ENCODE data around the gene SLC19A2. TPM values are rescaled to one million over a fixed set of nuclear protein-coding genes. Genes with fewer than 3 reads are reported as not detected.

Gene SLC19A2
- total and polyA plus RNA-seq, 2 of the 13 experiments (the other 11 are each of a cell fraction or from before 2014, with no cell fraction given) = 30.4 to 56.0 TPM

DNA sequence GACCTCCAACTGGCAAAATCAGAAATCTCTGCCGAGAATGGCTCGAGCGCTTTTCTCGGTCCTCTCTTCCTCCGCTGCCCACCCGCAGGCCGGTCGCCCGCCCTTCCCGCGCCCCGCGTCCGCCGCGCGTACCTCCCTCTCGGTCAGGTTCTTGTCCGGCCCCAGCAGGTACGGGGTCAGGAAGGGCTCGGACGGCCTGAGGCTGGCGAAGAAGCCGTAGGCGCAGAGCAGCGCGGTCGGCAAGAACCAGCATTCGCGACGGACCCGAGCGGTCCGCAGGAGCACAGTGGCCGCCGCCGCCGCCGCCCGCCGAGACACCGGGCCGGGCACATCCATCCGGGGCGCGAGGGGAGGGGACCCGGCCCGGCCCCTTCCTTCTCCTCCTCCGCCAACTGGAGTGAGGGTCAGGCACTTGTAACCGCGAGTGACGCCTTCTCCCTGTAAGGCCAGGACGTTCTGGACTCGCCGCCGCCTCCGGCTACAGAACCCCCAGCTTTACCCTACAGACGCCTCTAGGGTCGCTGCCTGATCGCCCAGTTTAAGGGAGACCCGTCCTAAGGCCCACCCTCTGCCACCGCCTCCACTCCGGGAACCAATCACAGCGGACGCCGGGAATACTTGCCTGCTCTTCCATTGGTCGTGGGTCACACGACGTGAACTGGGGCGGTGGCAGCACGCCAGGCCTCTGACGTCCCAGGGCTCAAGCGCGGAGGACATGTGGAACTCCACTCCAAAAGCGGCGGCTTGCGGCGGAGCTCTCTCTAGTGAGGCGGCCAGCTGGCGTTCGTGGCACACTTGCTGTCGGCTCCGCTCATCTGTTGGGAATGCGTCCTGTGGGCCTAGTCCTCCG, at the start of gene SLC19A2 (continued):
- TF ChIP-seq JUN (CRISPR knock-in tag; IDR thresholded peaks at IDR 0.05) (0 out of 2 replicates have a peak, but pooled peaks have one; percentile 39), FOXP4 (CRISPR knock-in tag; IDR thresholded peaks at IDR 0.05) (peak; percentile 69; the same call in 1 of the 2 replicates), ZMYM2 (CRISPR knock-in tag; IDR thresholded peaks at IDR 0.05) (no peak), ZNF468 (CRISPR knock-in tag; IDR thresholded peaks at IDR 0.05) (no peak), ZNF776 (CRISPR knock-in tag; IDR thresholded peaks at IDR 0.05) (peak; percentile 57), FOXO1 (CRISPR knock-in tag; IDR thresholded peaks at IDR 0.05) (0 out of 2 replicates have a peak, but pooled peaks have one; percentile 46), TFDP1 (CRISPR knock-in tag; IDR thresholded peaks at IDR 0.05; ENCODE audit: borderline replicate concordance) (peak; percentile 61; the same call in 1 of the 2 replicates), ZNF414 (CRISPR knock-in tag; IDR thresholded peaks at IDR 0.05) (no peak), RXRB (CRISPR knock-in tag; IDR thresholded peaks at IDR 0.05; ENCODE audit: borderline replicate concordance) (peak; percentile 68; the same call in 1 of the 2 replicates), NCOA5 (CRISPR knock-in tag; IDR thresholded peaks at IDR 0.05) (no peak), ZGPAT (CRISPR knock-in tag; IDR thresholded peaks at IDR 0.05) (peak; percentile 79), RXRA (CRISPR knock-in tag; IDR thresholded peaks at IDR 0.05) (peak; percentile 46), ZNF746 (CRISPR knock-in tag; IDR thresholded peaks at IDR 0.05) (0 out of 2 replicates have a peak, but pooled peaks have one; percentile 16), ZNF782 (CRISPR knock-in tag; IDR thresholded peaks at IDR 0.05; ENCODE audit: borderline replicate concordance) (no peak; the same call in none of the 2 replicates), ZNF703 (CRISPR knock-in tag; IDR thresholded peaks at IDR 0.05; ENCODE audit: borderline replicate concordance) (no peak)
- TF ChIP-seq, protein P1, sequence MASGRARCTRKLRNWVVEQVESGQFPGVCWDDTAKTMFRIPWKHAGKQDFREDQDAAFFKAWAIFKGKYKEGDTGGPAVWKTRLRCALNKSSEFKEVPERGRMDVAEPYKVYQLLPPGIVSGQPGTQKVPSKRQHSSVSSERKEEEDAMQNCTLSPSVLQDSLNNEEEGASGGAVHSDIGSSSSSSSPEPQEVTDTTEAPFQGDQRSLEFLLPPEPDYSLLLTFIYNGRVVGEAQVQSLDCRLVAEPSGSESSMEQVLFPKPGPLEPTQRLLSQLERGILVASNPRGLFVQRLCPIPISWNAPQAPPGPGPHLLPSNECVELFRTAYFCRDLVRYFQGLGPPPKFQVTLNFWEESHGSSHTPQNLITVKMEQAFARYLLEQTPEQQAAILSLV (CRISPR knock-in tag; IDR thresholded peaks at IDR 0.05; ENCODE audit: borderline replicate concordance) = peak; percentile 73; the same call in 1 of the 2 replicates
- TF ChIP-seq, protein P2, sequence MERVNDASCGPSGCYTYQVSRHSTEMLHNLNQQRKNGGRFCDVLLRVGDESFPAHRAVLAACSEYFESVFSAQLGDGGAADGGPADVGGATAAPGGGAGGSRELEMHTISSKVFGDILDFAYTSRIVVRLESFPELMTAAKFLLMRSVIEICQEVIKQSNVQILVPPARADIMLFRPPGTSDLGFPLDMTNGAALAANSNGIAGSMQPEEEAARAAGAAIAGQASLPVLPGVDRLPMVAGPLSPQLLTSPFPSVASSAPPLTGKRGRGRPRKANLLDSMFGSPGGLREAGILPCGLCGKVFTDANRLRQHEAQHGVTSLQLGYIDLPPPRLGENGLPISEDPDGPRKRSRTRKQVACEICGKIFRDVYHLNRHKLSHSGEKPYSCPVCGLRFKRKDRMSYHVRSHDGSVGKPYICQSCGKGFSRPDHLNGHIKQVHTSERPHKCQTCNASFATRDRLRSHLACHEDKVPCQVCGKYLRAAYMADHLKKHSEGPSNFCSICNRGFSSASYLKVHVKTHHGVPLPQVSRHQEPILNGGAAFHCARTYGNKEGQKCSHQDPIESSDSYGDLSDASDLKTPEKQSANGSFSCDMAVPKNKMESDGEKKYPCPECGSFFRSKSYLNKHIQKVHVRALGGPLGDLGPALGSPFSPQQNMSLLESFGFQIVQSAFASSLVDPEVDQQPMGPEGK (CRISPR knock-in tag; IDR thresholded peaks at IDR 0.05) = peak; percentile 9; the same call in 1 of the 2 replicates
- TF ChIP-seq, protein P3, sequence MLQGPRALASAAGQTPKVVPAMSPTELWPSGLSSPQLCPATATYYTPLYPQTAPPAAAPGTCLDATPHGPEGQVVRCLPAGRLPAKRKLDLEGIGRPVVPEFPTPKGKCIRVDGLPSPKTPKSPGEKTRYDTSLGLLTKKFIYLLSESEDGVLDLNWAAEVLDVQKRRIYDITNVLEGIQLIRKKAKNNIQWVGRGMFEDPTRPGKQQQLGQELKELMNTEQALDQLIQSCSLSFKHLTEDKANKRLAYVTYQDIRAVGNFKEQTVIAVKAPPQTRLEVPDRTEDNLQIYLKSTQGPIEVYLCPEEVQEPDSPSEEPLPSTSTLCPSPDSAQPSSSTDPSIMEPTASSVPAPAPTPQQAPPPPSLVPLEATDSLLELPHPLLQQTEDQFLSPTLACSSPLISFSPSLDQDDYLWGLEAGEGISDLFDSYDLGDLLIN (CRISPR knock-in tag; IDR thresholded peaks at IDR 0.05; ENCODE audit: borderline replicate concordance) = no peak

Data from HepG2 (cell line).